Neural cell (in vitro differentiated cells): ENCODE data around the gene SEC14L1. TPM values are rescaled to one million over a fixed set of nuclear protein-coding genes. Genes with fewer than 3 reads are reported as not detected.

Experiments used
- H2AFZ ChIP-seq: fragments of 200-600, 300-800 bp; sonication (generic), shearing (Covaris generic); 2 replicates; pipeline ENCODE4 v1.6.0; 2014; ENCODE audit warnings: low read depth, mild to moderate bottlenecking, antibody characterized with exemption, low read length, moderate library complexity
- H3F3A ChIP-seq: fragments of 200-600 bp; shearing (Covaris generic); 2 replicates; pipeline ENCODE4 v1.6.1; 2016; ENCODE audit warnings: mild to moderate bottlenecking, moderate library complexity, mixed read lengths, antibody characterized with exemption, low read length; ENCODE audit not compliant: insufficient read depth, poor library complexity, severe bottlenecking
- H3K27ac ChIP-seq: fragments of 200-600, 300-800 bp; sonication (generic), shearing (Covaris generic); 2 replicates; pipeline ENCODE4 v1.5.1; 2014; ENCODE audit warnings: mild to moderate bottlenecking, low read length, moderate library complexity
- H3K27me3 ChIP-seq: fragments of 300-800, 200-600 bp; sonication (generic), shearing (Covaris generic); 2 replicates; pipeline ENCODE4 v1.6.0; 2014; ENCODE audit warnings: mild to moderate bottlenecking, low read depth, low read length, moderate library complexity; ENCODE audit not compliant: insufficient read depth
- H3K36me3 ChIP-seq: fragments of 300-800, 200-600 bp; sonication (generic), shearing (Covaris generic); 2 replicates; pipeline ENCODE4 v1.5.1; 2014; ENCODE audit warnings: mild to moderate bottlenecking, antibody characterized with exemption, low read length, moderate library complexity; ENCODE audit not compliant: insufficient read depth
- H3K4me2 ChIP-seq: fragments of 300-800, 200-600 bp; sonication (generic), shearing (Covaris generic); 2 replicates; pipeline ENCODE4 v1.6.0; 2014; ENCODE audit warnings: mild to moderate bottlenecking, low read length
- H3K4me3 ChIP-seq: fragments of 300-800, 200-600 bp; sonication (generic), shearing (Covaris generic); 2 replicates; pipeline ENCODE4 v1.5.1; 2014; ENCODE audit warnings: mild to moderate bottlenecking, low read length, moderate library complexity
- H3K79me2 ChIP-seq: fragments of 200-600 bp; shearing (Covaris generic); replicated peaks from 2 replicates; pipeline ENCODE4 v1.6.0; 2014; ENCODE audit warnings: mild to moderate bottlenecking, low read length, moderate library complexity; ENCODE audit not compliant: insufficient read depth
- H3K9ac ChIP-seq: fragments of 300-800, 200-600 bp; sonication (generic), shearing (Covaris generic); 2 replicates; pipeline ENCODE4 v1.6.1; 2016; ENCODE audit warnings: mild to moderate bottlenecking, low read length, mixed read lengths
- H3K9me2 ChIP-seq: fragments of 200-600 bp; shearing (Covaris generic); 2 replicates; pipeline ENCODE4 v1.6.1; 2016; ENCODE audit warnings: mild to moderate bottlenecking, low read length, mixed read lengths; ENCODE audit not compliant: insufficient read depth
- H3K9me3 ChIP-seq: fragments of 200-600, 300-800 bp; sonication (generic), shearing (Covaris generic); 2 replicates; pipeline ENCODE4 v1.6.1; 2016; ENCODE audit warnings: mild to moderate bottlenecking, mixed run types, low read length, moderate library complexity, mixed read lengths
- H4K20me1 ChIP-seq: fragments of 200-600 bp; shearing (Covaris generic); 2 replicates; pipeline ENCODE4 v1.6.1; 2016; ENCODE audit warnings: mild to moderate bottlenecking, mixed run types; ENCODE audit not compliant: insufficient read depth
- CTCF ChIP-seq: fragments of 450-650 bp; IDR thresholded peaks from 2 replicates; pipeline ENCODE4 v1.5.1; 2014; ENCODE audit warnings: antibody characterized with exemption, mild to moderate bottlenecking, moderate library complexity; ENCODE audit not compliant: poor library complexity, severe bottlenecking
- EP300 ChIP-seq: fragments of 450-650 bp; conservative IDR thresholded peaks from 2 replicates; pipeline ENCODE4 v1.6.1; 2014; ENCODE audit warnings: antibody characterized with exemption, mild to moderate bottlenecking, moderate library complexity; ENCODE audit not compliant: poor library complexity, severe bottlenecking
- EZH2 ChIP-seq: fragments of 200-600, 300-800 bp; shearing (Covaris generic), sonication (generic); IDR thresholded peaks from 2 replicates; pipeline ENCODE4 v1.6.1; 2014; ENCODE audit warnings: antibody characterized with exemption, low read length, borderline replicate concordance, mild to moderate bottlenecking; ENCODE audit not compliant: insufficient read depth, poor library complexity, severe bottlenecking
- MXI1 ChIP-seq: fragments of 450-650 bp; conservative IDR thresholded peaks from 2 replicates; pipeline ENCODE4 v1.6.1; 2014; ENCODE audit warnings: antibody characterized with exemption, mild to moderate bottlenecking; ENCODE audit not compliant: poor library complexity, severe bottlenecking
- POLR2AphosphoS5 ChIP-seq: IDR thresholded peaks from 2 replicates; pipeline ENCODE4 v1.6.1; 2012
- RAD21 ChIP-seq: fragments of 450-650 bp; conservative IDR thresholded peaks from 2 replicates; pipeline ENCODE4 v1.6.1; 2014; ENCODE audit warnings: antibody characterized with exemption, mild to moderate bottlenecking, moderate library complexity
- REST ChIP-seq: IDR thresholded peaks from 2 replicates; pipeline ENCODE4 v1.6.1; 2012; ENCODE audit warnings: borderline replicate concordance
- SMC3 ChIP-seq: fragments of 450-650 bp; conservative IDR thresholded peaks from 2 replicates; pipeline ENCODE4 v1.6.1; 2014; ENCODE audit warnings: antibody characterized with exemption, mild to moderate bottlenecking, moderate library complexity; ENCODE audit not compliant: poor library complexity
- TAF1 ChIP-seq: IDR thresholded peaks from 2 replicates; pipeline ENCODE4 v1.6.1; 2012; ENCODE audit warnings: low read depth
- polyA plus RNA-seq: library from polyadenylated mRNA; depleted of rRNA; stranded (reverse); fragments of >200 nt; gene quantifications from 2 replicates; pipeline ENCODE4 v1.2.3, GENCODE V29; 2014

Gene SEC14L1
- polyA plus RNA-seq, 1 donor from 2014 or later = 40.4 TPM

- no peaks in the 10 kb centered on the region for H3K9me2 ChIP-seq
- H3K9ac ChIP-seq = no peak overlapping the region
- H3K27me3 ChIP-seq = no peaks in the 10 kb centered on the region
- no peak overlapping the region for H3K4me2 ChIP-seq
- H3K27ac ChIP-seq = no peak overlapping the region
- H3K4me3 ChIP-seq = no peak overlapping the region
- H3K79me2 ChIP-seq = no peaks in the 10 kb centered on the region
- H3F3A ChIP-seq = no peaks in the 10 kb centered on the region
- no peak overlapping the region for H2AFZ ChIP-seq
- no peaks in the 10 kb centered on the region for H3K9me3 ChIP-seq
- TF ChIP-seq POLR2AphosphoS5 (no peak), SMC3 (no peak), TAF1 (no peak), RAD21 (no peak), EP300 (no peak), REST (no peak), CTCF (no peak), MXI1 (no peak), EZH2 (no peak)
- no peaks in the 10 kb centered on the region for H3K36me3 ChIP-seq
- no peaks in the 10 kb centered on the region for H4K20me1 ChIP-seq
These were observed 68.6 kb downstream of the SEC14L1 start for GRCh38 chr17:77209330-77209748.

GRCh38 chr17:77210331-77210730, 69.6 kb downstream of the SEC14L1 start:
- no peaks in the 10 kb centered on the region for H4K20me1 ChIP-seq
- no peaks in the 10 kb centered on the region for H3K27me3 ChIP-seq
- no peaks in the 10 kb centered on the region for H3K79me2 ChIP-seq
- no peaks in the 10 kb centered on the region for H3F3A ChIP-seq
- no peaks in the 10 kb centered on the region for H3K9me2 ChIP-seq
- no peak overlapping the region for H2AFZ ChIP-seq
- TF ChIP-seq TAF1 = no peak
- TF ChIP-seq REST = no peak
- no peak for TF ChIP-seq SMC3
- TF ChIP-seq EP300 = no peak
- TF ChIP-seq RAD21 = no peak
- TF ChIP-seq POLR2AphosphoS5 = no peak
- TF ChIP-seq CTCF = no peak
- TF ChIP-seq MXI1 = no peak
- no peak for TF ChIP-seq EZH2
- H3K9me3 ChIP-seq = no peaks in the 10 kb centered on the region
- peaks cover 3% of the 10 kb centered on the region for H3K36me3 ChIP-seq
- H3K4me2 ChIP-seq = no peak overlapping the region
- H3K4me3 ChIP-seq = no peak overlapping the region
- H3K27ac ChIP-seq = no peak overlapping the region
- H3K9ac ChIP-seq = no peak overlapping the region
